Ovary (tissue), 3 donors: ENCODE measurements around the gene CCR3.

ENCODE experiments used
- CTCF ChIP-seq, 3 donors: fragments of 450-650 bp in 2 of 3; fragments of 200-600 bp in 1 of 3; IDR thresholded peaks; one replicate each; pipeline versions ENCODE4 v1.5.1 to v1.8.0; 2016 to 2022; ENCODE audit warnings: antibody characterized with exemption in 3 of 3, mild to moderate bottlenecking in 1 of 3
- EP300 ChIP-seq: sonication (generic); formaldehyde crosslinking; IDR thresholded peaks from one replicate; pipeline ENCODE4 v1.6.1; 2017; ENCODE audit warnings: antibody characterized with exemption
- POLR2A ChIP-seq: fragments of 450-650 bp; IDR thresholded peaks from one replicate; pipeline ENCODE4 v1.6.1; 2017; ENCODE audit warnings: antibody characterized with exemption, mild to moderate bottlenecking, moderate library complexity
- donor health status: DM: no; HTN: no; CAD: no.

DNA sequence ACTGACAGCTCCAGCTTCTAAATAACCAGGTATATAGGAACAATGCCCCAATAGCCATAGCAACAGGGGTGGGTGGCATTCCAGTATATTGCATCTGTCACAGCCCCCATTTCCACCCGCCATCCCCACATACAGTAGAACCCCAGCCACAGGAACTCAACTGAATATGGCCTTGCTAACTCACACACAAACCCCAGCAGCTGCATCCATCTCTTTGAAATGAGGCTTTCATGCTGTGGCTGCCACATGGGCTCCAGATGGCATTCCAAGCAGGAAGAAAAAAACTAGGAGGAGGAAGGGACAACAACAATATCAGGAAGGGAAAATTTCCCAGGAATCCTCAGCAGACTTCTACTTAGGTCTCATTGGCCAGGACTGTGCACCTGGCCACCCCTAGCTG lies 54.6 kb downstream of the CCR3 start:
- TF ChIP-seq CTCF (IDR thresholded peaks at IDR 0.05), result no peak
- no peak for TF ChIP-seq POLR2A
- no peak for TF ChIP-seq EP300
